GM12872 (cell line): ENCODE measurements around the gene BNC2.

Source experiments
- TF ChIP-seq, protein P1 (sequence below): IDR thresholded peaks from 3 replicates; pipeline ENCODE4 v1.5.1; 2011; ENCODE audit warnings: low read depth, mild to moderate bottlenecking, low read length, moderate library complexity; ENCODE audit not compliant: insufficient read depth

Gene BNC2

GRCh38 chr9:16610538-16610937, 259.9 kb downstream of the BNC2 start:
- TF ChIP-seq, protein P1, sequence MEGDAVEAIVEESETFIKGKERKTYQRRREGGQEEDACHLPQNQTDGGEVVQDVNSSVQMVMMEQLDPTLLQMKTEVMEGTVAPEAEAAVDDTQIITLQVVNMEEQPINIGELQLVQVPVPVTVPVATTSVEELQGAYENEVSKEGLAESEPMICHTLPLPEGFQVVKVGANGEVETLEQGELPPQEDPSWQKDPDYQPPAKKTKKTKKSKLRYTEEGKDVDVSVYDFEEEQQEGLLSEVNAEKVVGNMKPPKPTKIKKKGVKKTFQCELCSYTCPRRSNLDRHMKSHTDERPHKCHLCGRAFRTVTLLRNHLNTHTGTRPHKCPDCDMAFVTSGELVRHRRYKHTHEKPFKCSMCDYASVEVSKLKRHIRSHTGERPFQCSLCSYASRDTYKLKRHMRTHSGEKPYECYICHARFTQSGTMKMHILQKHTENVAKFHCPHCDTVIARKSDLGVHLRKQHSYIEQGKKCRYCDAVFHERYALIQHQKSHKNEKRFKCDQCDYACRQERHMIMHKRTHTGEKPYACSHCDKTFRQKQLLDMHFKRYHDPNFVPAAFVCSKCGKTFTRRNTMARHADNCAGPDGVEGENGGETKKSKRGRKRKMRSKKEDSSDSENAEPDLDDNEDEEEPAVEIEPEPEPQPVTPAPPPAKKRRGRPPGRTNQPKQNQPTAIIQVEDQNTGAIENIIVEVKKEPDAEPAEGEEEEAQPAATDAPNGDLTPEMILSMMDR: no peak

DNA sequence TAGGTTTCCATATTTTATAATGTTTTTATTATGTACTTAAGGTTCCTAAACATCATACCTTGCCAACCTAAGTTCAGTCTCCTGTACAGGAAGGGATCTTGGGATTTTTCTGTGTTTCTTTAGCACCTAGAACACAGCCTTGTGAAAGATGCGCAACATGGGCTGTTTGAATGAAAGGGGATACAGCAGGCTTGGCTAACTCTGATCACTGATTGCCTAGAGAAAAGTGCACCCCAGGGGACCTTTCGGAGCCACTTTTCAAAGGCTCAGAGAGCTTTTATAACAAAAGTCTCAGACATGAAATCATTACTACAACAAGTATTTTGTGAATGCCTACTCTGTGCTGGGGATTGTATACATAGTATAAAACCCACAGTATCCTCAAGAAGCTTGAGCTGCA, 261.6 kb downstream of the BNC2 start:
- TF ChIP-seq, protein P1: no peak

- TF ChIP-seq, protein P1: no peak
These were observed 268.0 kb downstream of the BNC2 start for GRCh38 chr9:16602494-16602893.

- TF ChIP-seq, protein P1: no peak
These were observed 268.5 kb downstream of the BNC2 start for GRCh38 chr9:16601991-16602390.

GRCh38 chr9:16598316-16598715, 272.2 kb downstream of the BNC2 start:
- TF ChIP-seq, protein P1: no peak

- TF ChIP-seq, protein P1: no peak
These were observed 273.3 kb downstream of the BNC2 start for GRCh38 chr9:16597136-16597535.

- TF ChIP-seq, protein P1: no peak
These were observed 275.2 kb downstream of the BNC2 start for GRCh38 chr9:16595227-16595626.

DNA sequence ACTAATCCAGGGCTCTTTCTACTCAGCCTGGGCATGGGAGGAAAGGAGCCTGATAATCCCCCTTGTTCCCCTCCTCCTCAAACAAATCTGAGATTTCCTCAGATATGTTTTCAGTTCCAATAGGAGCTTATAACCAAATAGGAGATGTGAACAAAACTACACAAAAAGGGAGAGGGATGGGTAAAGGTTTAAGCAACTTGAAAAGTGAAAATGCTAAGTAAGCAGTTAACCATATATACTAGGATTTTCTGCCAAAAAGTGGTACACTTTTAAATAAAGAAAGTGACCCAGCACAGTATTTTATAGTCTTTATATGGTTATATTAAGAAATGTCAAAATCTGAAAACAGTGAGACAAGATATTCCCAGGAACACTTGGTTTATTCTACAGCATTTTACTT, 275.7 kb downstream of the BNC2 start:
- TF ChIP-seq, protein P1: no peak
